H1 (cell line): ENCODE measurements around the gene CAMK2D. TPM values are rescaled to one million over a fixed set of nuclear protein-coding genes. Genes with fewer than 3 reads are reported as not detected.
A peak's percentile ranks its signal among the peaks of the same experiment; 100 is the strongest.

Experiments
- CTCF ChIA-PET: fragments of 300-600 bp; sonication (Branson Sonifier 250); formaldehyde crosslinking; loops from one replicate; lab custom pipeline; 2021; ENCODE audit not compliant: partially characterized antibody; lab: Charles Lee
- POLR2A ChIA-PET: fragments of 300-600 bp; sonication (Branson Sonifier 250); formaldehyde crosslinking; loops from one replicate; lab custom pipeline; 2021; ENCODE audit warnings: inconsistent platforms; ENCODE audit not compliant: partially characterized antibody; lab: Charles Lee
- DNase-seq, 2 experiments: peaks; one replicate each; pipeline versions ENCODE4 v3.0.0 to v3.0.0-alpha.2; 2010 to 2022; ENCODE audit warnings: low spot score in 2 of 2, low read depth in 1 of 2, mixed read lengths in 1 of 2
- FAIRE-seq: peaks from 2 replicates; lab custom pipeline; 2011; peaks lifted over from hg19 to GRCh38; lab: Jason Lieb, UNC
- H2AFZ ChIP-seq: 2 replicates; pipeline ENCODE4 v1.8.1; 2012; ENCODE audit warnings: low read length, inconsistent platforms
- H2AK5ac ChIP-seq: 2 replicates; pipeline ENCODE4 v1.6.1; 2013; ENCODE audit warnings: low read depth, low read length
- H2BK120ac ChIP-seq: replicated peaks from 2 replicates; pipeline ENCODE3; 2013; ENCODE audit warnings: low read depth, low read length, inconsistent platforms
- H2BK12ac ChIP-seq: 2 replicates; pipeline ENCODE4 v1.6.1; 2013; ENCODE audit warnings: low read depth, low read length
- H2BK15ac ChIP-seq: 2 replicates; pipeline ENCODE4 v1.6.1; 2013; ENCODE audit warnings: low read length
- H2BK20ac ChIP-seq: 2 replicates; pipeline ENCODE4 v1.6.1; 2013; ENCODE audit warnings: low read length
- H2BK5ac ChIP-seq: 2 replicates; pipeline ENCODE4 v1.6.1; 2013; ENCODE audit warnings: low read depth, low read length
- H3K14ac ChIP-seq: 2 replicates; pipeline ENCODE4 v1.6.1; 2013; ENCODE audit warnings: inconsistent platforms; ENCODE audit not compliant: insufficient read length
- H3K18ac ChIP-seq: 2 replicates; pipeline ENCODE4 v1.6.1; 2013; ENCODE audit warnings: low read length; ENCODE audit errors: extremely low read depth
- H3K23ac ChIP-seq: 2 replicates; pipeline ENCODE4 v1.6.1; 2013; ENCODE audit warnings: inconsistent platforms; ENCODE audit not compliant: insufficient read length
- H3K23me2 ChIP-seq: 2 replicates; pipeline ENCODE4 v1.6.1; 2013; ENCODE audit warnings: low read depth, low read length
- H3K27ac ChIP-seq: 2 replicates; pipeline ENCODE4 v1.6.1; 2011; ENCODE audit warnings: low read depth, low read length, inconsistent platforms
- H3K27me3 ChIP-seq, 4 experiments: replicated peaks in 1 of 4; 1 replicate in 1 of 4; 2 replicates in 3 of 4; pipeline versions ENCODE4 v1.6.1 to v1.8.1; 2011 to 2013; ENCODE audit warnings: low read length in 3 of 4, mild to moderate bottlenecking in 3 of 4, inconsistent platforms in 2 of 4, mixed read lengths in 2 of 4, moderate library complexity in 1 of 4; ENCODE audit not compliant: control insufficient read depth in 3 of 4, insufficient read depth in 3 of 4; ENCODE audit errors: extremely low read depth in 1 of 4
- H3K36me3 ChIP-seq, 4 experiments: 2 replicates each; pipeline versions ENCODE4 v1.6.1 to v1.8.1; 2011 to 2013; ENCODE audit warnings: mild to moderate bottlenecking in 4 of 4, low read length in 3 of 4, moderate library complexity in 2 of 4, control low read depth in 1 of 4, inconsistent platforms in 1 of 4; ENCODE audit not compliant: insufficient read depth in 4 of 4, control insufficient read depth in 2 of 4
- H3K4ac ChIP-seq: replicated peaks from 2 replicates; pipeline ENCODE3; 2013; ENCODE audit warnings: low read length, low read depth, mixed read lengths, inconsistent platforms; ENCODE audit not compliant: insufficient read length
- H3K4me1 ChIP-seq, 4 experiments: replicated peaks in 1 of 4; 1 replicate in 1 of 4; 2 replicates in 3 of 4; pipeline versions ENCODE4 v1.6.1 to v1.8.1; 2011 to 2013; ENCODE audit warnings: low read length in 3 of 4, inconsistent platforms in 2 of 4, mixed read lengths in 1 of 4; ENCODE audit not compliant: insufficient read depth in 4 of 4, control insufficient read depth in 3 of 4
- H3K4me2 ChIP-seq, 2 experiments: 2 replicates each; pipeline versions ENCODE4 v1.6.1 to v1.8.1; 2011 to 2013; ENCODE audit warnings: low read depth in 2 of 2, low read length in 2 of 2, control low read depth in 1 of 2, inconsistent platforms in 1 of 2, mild to moderate bottlenecking in 1 of 2; ENCODE audit not compliant: insufficient read depth in 1 of 2
- H3K4me3 ChIP-seq, 4 experiments: fragments of 200-600, 300-600 bp in 1 of 4; sonication (generic), shearing (Covaris generic), sonication (Bioruptor Twin) in 1 of 4; 2 replicates each; pipeline versions ENCODE4 v1.5.1 to v1.8.1; 2011 to 2016; ENCODE audit warnings: low read length in 4 of 4, low read depth in 3 of 4, control low read depth in 2 of 4, inconsistent platforms in 2 of 4, mild to moderate bottlenecking in 2 of 4, mixed read lengths in 1 of 4, moderate library complexity in 1 of 4; ENCODE audit not compliant: insufficient read depth in 2 of 4; ENCODE audit errors: extremely low read depth in 1 of 4
- H3K56ac ChIP-seq: replicated peaks from 2 replicates; pipeline ENCODE3; 2013; ENCODE audit warnings: low read depth, mild to moderate bottlenecking, mixed read lengths, low read length, inconsistent platforms; ENCODE audit not compliant: insufficient read length
- H3K79me1 ChIP-seq: 2 replicates; pipeline ENCODE4 v1.6.1; 2013; ENCODE audit warnings: low read depth, low read length, control low read depth
- H3K79me2 ChIP-seq, 2 experiments: 2 replicates each; pipeline versions ENCODE4 v1.6.1 to v1.8.1; 2012 to 2013; ENCODE audit warnings: low read length in 2 of 2, mild to moderate bottlenecking in 2 of 2, inconsistent platforms in 1 of 2; ENCODE audit not compliant: insufficient read depth in 2 of 2, control insufficient read depth in 1 of 2
- H3K9ac ChIP-seq, 4 experiments: replicated peaks in 1 of 4; 1 replicate in 1 of 4; 2 replicates in 3 of 4; pipeline versions ENCODE4 v1.6.1 to v1.8.1; 2011 to 2013; ENCODE audit warnings: low read depth in 3 of 4, low read length in 3 of 4, control low read depth in 2 of 4, mild to moderate bottlenecking in 2 of 4, moderate library complexity in 2 of 4, inconsistent platforms in 1 of 4; ENCODE audit errors: extremely low read depth in 1 of 4
- H3K9me3 ChIP-seq, 2 experiments: 2 replicates each; pipeline versions ENCODE4 v1.6.1 to v1.8.1; 2012 to 2013; ENCODE audit warnings: mild to moderate bottlenecking in 2 of 2, moderate library complexity in 2 of 2, control low read depth in 1 of 2, inconsistent platforms in 1 of 2, low read depth in 1 of 2, low read length in 1 of 2, mixed read lengths in 1 of 2; ENCODE audit not compliant: insufficient read depth in 2 of 2
- H4K20me1 ChIP-seq, 2 experiments: replicated peaks in 1 of 2; 2 replicates each; pipeline versions ENCODE3 to v1.8.1; 2011 to 2013; ENCODE audit warnings: inconsistent platforms in 2 of 2, low read length in 2 of 2, mild to moderate bottlenecking in 1 of 2; ENCODE audit not compliant: insufficient read depth in 2 of 2, control insufficient read depth in 1 of 2
- H4K5ac ChIP-seq: 2 replicates; pipeline ENCODE4 v1.6.1; 2013; ENCODE audit warnings: low read length, low read depth, mixed read lengths, inconsistent platforms; ENCODE audit not compliant: insufficient read length
- H4K8ac ChIP-seq: 2 replicates; pipeline ENCODE4 v1.8.0; 2013; ENCODE audit warnings: mild to moderate bottlenecking, moderate library complexity, low read length, inconsistent platforms; ENCODE audit not compliant: insufficient read depth; ENCODE audit errors: extremely low read depth
- H4K91ac ChIP-seq: replicated peaks from 2 replicates; pipeline ENCODE3; 2013; ENCODE audit warnings: low read length, mixed read lengths, inconsistent platforms; ENCODE audit not compliant: insufficient read length
- BACH1 ChIP-seq: IDR thresholded peaks from 2 replicates; pipeline ENCODE4 v1.6.1; 2012; ENCODE audit warnings: low read length, improper control_type of control experiment
- CHD2 ChIP-seq: IDR thresholded peaks from 2 replicates; pipeline ENCODE4 v1.6.1; 2012; ENCODE audit warnings: low read length, improper control_type of control experiment
- CREB1 ChIP-seq: IDR thresholded peaks from 2 replicates; pipeline ENCODE4 v1.6.1; 2012; ENCODE audit warnings: inconsistent platforms
- CTBP2 ChIP-seq: IDR thresholded peaks from 2 replicates; pipeline ENCODE4 v1.7.0; 2011; ENCODE audit warnings: borderline replicate concordance, mild to moderate bottlenecking, moderate library complexity, mixed read lengths, low read length; ENCODE audit not compliant: insufficient read depth, insufficient read length
- RAD21 ChIP-seq, 2 experiments: IDR thresholded peaks in 1 of 2; conservative IDR thresholded peaks in 1 of 2; 2 replicates each; pipeline ENCODE4 v1.6.1; 2011; ENCODE audit warnings: low read depth in 2 of 2, low read length in 2 of 2, improper control_type of control experiment in 1 of 2, inconsistent platforms in 1 of 2, mild to moderate bottlenecking in 1 of 2, moderate library complexity in 1 of 2
- RBBP5 ChIP-seq: IDR thresholded peaks from 2 replicates; pipeline ENCODE4 v1.7.1; 2012; ENCODE audit warnings: low read depth, mild to moderate bottlenecking, inconsistent platforms, low read length, moderate library complexity, borderline replicate concordance
- SUZ12 ChIP-seq: fragments of 200-600 bp; sonication (generic); IDR thresholded peaks from 2 replicates; pipeline ENCODE4 v1.6.1; 2012; ENCODE audit warnings: mild to moderate bottlenecking, inconsistent platforms, low read length, moderate library complexity, mixed read lengths
- YY1 ChIP-seq: IDR thresholded peaks from 2 replicates; pipeline ENCODE4 v1.6.1; 2011; ENCODE audit warnings: low read depth, mild to moderate bottlenecking, low read length
- WGBS, 2 experiments: shearing (Covaris generic) in 1 of 2; methylation state at CpG; one replicate each; pipeline versions ENCODE4 v1.1.6 to v1.1.7; 2013 to 2015; ENCODE audit warnings: low lambda C conversion rate in 2 of 2, mixed read lengths in 2 of 2, inconsistent platforms in 1 of 2, low coverage in 1 of 2, missing lambda C conversion rate in 1 of 2; ENCODE audit not compliant: insufficient replicate concordance in 2 of 2, insufficient coverage in 1 of 2, insufficient read length in 1 of 2; ENCODE audit errors: extremely low coverage in 1 of 2, missing lambda C conversion rate in 1 of 2; 5-methylcytosine and 5-hydroxymethylcytosine counted together
- polyA plus RNA-seq, 7 experiments: library from polyadenylated mRNA; depleted of rRNA in 3 of 7; stranded (reverse) in 5 of 7; unstranded in 2 of 7; fragments of >200 nt in 5 of 7; fragments of 200-250 nt in 2 of 7; gene quantifications; 1 replicate in 5 of 7; 2 replicates in 1 of 7; 4 replicates in 1 of 7; pipeline versions ENCODE4 v1.2.1 to v1.2.3, GENCODE V29; 2011 to 2013; ENCODE audit warnings: missing spikeins in 2 of 7, mixed read lengths in 2 of 7
- total RNA-seq: library from RNA; stranded (reverse); fragmentation: NEBNext Ultra II Directional; extraction: Animal tissue kit (Norgen Biotek cat#: 25700); gene quantifications from 2 replicates; pipeline ENCODE4 v1.2.1, GENCODE V29; 2021

CAMK2D gene
- total and polyA plus RNA-seq, 2 of the 8 experiments (the other 6 are each of a cell fraction or from before 2014, with no cell fraction given), result 3.2 to 7.0 TPM

DNA sequence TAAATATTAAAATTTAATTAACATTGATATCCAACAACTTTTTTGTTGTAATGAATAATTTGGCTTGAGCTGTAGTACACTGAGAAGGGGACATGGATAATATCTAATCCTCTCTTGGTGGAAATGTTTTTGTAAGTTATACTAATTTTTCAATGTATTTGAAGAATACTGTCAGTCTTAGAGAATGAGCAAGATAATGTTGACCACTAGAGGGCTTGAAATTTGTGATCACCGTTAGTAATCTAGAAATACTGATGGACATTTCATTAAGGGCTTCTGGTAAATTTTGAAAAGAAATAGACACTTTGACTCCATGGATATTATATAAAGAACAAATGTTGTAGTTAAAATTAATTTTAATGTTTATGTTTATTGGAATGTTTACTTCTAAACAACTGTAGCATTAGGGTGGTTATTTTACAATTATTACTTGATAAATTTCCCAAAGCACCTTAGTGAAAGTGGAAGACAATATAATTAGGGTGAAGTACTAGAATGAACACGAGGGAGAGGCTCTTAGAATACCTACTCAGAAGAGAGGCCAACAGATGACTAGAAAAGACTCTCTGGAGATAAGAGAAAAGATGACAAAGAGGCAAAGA lies 20.0 kb upstream of the CAMK2D start:
- no peak overlapping the region for H3K9ac ChIP-seq
- H3K4ac ChIP-seq, result no peak overlapping the region
- H2BK20ac ChIP-seq, result no peak overlapping the region
- H3K14ac ChIP-seq, result no peak overlapping the region
- no peak overlapping the region for H2BK15ac ChIP-seq
- no peak overlapping the region for H3K56ac ChIP-seq
- no peak overlapping the region for H3K4me3 ChIP-seq
- no peaks in the 10 kb centered on the region for H3K9me3 ChIP-seq
- no peaks in the 10 kb centered on the region for H3K23me2 ChIP-seq
- H3K23ac ChIP-seq, result no peak overlapping the region
- no peak overlapping the region for H4K8ac ChIP-seq
- no peak overlapping the region for H2BK120ac ChIP-seq
- H2BK5ac ChIP-seq, result no peak overlapping the region
- H3K4me2 ChIP-seq, result no peak overlapping the region
- H3K18ac ChIP-seq, result no peak overlapping the region
- H4K20me1 ChIP-seq, result no peaks in the 10 kb centered on the region
- POLR2A ChIA-PET, result no interaction called here
- H3K79me2 ChIP-seq, result no peaks in the 10 kb centered on the region
- no peaks in the 10 kb centered on the region for H3K79me1 ChIP-seq
- H3K27ac ChIP-seq, result no peak overlapping the region
- no peaks in the 10 kb centered on the region for H3K27me3 ChIP-seq
- CTCF ChIA-PET, result interaction anchor here (0.6 to 1.0 kb wide), 2 partner anchors 103 to 234 kb away, joined by 3 read pairs; no protein-coding TSS in a partner anchor
- no peak for DNase-seq
- H4K91ac ChIP-seq, result no peak overlapping the region
- WGBS, 2 experiments, result 45% methylated on average over 2 of the region's 2 CpGs; no CpG with 5 or more reads in 1 of the 2 experiments
- FAIRE-seq, result no peak
- H4K5ac ChIP-seq, result no peak overlapping the region
- H2AFZ ChIP-seq, result no peak overlapping the region
- H3K4me1 ChIP-seq, result no peaks in the 10 kb centered on the region
- H3K36me3 ChIP-seq, result no peaks in the 10 kb centered on the region
- H2AK5ac ChIP-seq, result no peak overlapping the region
- no peak overlapping the region for H2BK12ac ChIP-seq
- TF ChIP-seq CTBP2, result no peak
- no peak for TF ChIP-seq BACH1
- peak in 1 of 2 experiments; percentile 43; a peak in 2 of 4 replicates for TF ChIP-seq RAD21 (IDR thresholded peaks at IDR 0.05 in 1 of 2, conservative IDR thresholded peaks at IDR 0.05 in 1 of 2; ENCODE audit: low read depth in 2 of 2, low read length in 2 of 2)
- TF ChIP-seq SUZ12, result no peak
- no peak for TF ChIP-seq CHD2
- no peak for TF ChIP-seq CREB1
- TF ChIP-seq RBBP5, result no peak
- no peak for TF ChIP-seq YY1
